HG02885 (cell line): ENCODE results near the gene DMAC2.
"Not testable (repeated sequence)": the region's sequence is repeated elsewhere in the genome, so short reads cannot be mapped to it uniquely, and the experiment has no call there.

Experiments
- ATAC-seq: cut with Tn5 transposase; IDR thresholded peaks from one replicate; pipeline ENCODE4 v1.9.1; 2021; ENCODE audit warnings: mild to moderate bottlenecking; ENCODE audit not compliant: unreplicated experiment, poor library complexity

Gene DMAC2

DNA sequence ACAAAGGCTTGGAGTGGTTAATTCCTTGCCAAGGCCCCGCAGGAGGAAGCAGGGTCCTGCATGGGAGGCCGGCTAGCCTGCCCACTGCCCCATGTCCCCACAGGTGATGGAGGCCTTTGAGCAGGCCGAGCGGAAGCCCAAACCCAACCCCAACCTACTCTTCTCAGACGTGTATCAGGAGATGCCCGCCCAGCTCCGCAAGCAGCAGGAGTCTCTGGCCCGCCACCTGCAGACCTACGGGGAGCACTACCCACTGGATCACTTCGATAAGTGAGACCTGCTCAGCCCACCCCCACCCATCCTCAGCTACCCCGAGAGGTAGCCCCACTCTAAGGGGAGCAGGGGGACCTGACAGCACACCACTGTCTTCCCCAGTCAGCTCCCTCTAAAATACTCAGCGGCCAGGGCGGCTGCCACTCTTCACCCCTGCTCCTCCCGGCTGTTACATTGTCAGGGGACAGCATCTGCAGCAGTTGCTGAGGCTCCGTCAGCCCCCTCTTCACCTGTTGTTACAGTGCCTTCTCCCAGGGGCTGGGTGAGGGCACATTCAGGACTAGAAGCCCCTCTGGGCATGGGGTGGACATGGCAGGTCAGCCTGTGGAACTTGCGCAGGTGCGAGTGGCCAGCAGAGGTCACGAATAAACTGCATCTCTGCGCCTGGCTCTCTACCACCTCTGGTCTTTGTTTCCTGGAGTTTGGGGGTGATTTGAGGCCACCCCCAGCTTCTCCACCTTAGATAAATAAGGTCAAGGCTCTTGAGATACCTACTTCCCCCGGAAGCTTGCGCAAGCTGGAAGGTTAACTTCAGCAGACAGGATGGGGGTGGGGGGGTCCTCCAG is 15.2 kb downstream of the DMAC2 start:
- ATAC-seq, result no peak

DNA sequence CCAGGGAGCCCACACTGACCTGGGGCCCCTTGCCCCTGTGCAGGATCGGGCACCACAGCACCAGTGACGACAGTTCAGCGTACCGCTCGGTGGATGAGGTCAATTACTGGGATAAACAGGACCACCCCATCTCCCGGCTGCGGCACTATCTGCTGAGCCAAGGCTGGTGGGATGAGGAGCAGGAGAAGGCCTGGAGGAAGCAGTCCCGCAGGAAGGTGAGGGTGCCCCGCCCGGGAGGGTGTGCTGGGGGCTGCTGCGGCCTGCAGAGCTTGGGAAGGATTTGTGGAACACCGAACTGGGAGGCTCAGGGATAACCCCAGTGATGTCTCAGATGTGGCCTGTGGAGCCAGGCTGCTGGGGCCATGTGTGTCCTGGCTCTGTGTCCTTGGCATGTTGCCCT is 16.8 kb downstream of the DMAC2 start:
- no peak for ATAC-seq

GRCh38 chr19:41422456-41422855 is 17.3 kb downstream of the DMAC2 start:
- ATAC-seq, result no peak

DNA sequence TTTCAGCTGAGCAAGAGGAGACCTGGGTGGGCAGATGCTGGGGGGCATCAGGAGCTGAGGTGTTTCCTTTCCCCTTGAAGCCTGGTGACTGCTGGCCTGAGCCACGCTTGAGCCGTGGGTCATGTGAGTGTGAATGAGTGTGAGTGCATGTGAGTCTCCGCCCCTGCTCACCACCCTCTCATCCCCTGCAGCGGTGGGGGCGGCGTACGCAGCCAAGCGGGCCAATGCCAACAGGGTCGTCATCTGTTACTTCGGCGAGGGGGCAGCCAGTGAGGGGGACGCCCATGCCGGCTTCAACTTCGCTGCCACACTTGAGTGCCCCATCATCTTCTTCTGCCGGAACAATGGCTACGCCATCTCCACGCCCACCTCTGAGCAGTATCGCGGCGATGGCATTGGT is 17.7 kb downstream of the DMAC2 start:
- ATAC-seq, result no peak

GRCh38 chr19:41421314-41421713 is 18.4 kb downstream of the DMAC2 start:
- ATAC-seq, result no peak

GRCh38 chr19:41420101-41420880 is 19.4 kb downstream of the DMAC2 start:
- ATAC-seq, result no peak

DNA sequence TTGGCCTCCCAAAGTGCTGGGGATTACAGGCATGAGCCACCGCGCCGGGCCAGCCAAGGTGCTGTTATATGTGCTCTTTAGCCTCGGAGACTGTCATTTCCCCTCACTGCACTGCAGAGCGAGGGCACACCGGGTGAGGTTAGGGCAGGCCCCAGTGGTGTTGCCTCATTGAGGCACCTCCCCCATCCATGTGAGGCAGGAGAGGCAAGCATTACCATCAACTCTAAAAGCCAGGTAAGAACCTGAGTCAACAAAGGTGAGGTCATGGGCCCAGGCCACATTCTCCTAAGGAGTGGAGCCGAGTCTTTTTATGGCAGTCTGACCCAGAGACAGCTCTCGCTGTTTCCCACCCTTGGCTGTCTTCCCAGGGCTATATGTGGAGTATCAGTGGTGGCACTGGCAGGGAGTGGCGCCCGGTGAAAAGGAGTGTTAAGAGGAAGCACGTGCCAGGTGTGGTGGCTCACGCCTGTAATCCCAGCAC is 23.5 kb downstream of the DMAC2 start:
- no peak for ATAC-seq

- no peak for ATAC-seq
Observed at GRCh38 chr19:41415154-41415571, 24.5 kb downstream of the DMAC2 start.

DNA sequence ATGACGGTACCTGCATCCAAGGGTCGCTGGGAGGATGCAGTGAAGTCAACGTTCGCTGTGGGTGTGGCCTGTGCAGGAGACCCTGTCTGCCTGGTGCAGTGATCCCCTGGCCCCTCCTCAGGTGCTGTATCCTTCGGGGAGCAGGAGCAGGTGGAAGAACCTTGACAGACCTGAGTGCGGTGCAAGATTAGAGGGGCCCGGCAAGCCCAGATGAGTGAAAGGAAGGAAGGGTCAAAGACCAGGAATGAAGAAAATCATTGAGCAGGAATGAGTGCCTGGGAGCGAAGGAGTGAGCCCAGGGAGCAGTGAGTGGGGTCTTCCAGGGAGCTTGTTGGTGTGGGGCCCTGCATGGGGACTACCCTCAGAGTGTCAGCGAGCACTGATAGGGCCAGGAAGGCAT is 25.3 kb downstream of the DMAC2 start:
- ATAC-seq, result no peak

DNA sequence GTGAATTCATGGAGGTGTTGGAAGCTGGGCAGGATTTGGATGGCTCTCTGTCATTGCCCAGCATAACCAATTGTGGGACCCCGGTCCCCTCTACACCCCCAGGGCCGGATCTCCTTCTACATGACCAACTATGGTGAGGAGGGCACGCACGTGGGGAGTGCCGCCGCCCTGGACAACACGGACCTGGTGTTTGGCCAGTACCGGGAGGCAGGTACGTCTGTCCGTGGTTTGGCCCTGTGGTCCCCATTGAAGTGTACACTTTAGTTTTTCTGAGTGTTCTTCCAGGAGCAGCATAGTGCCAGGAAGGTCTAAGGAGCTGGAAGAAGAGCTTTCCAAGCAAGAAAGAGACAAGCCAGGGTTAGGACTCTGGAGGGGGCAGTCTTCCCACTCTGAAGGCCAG is 25.8 kb downstream of the DMAC2 start:
- no peak for ATAC-seq

DNA sequence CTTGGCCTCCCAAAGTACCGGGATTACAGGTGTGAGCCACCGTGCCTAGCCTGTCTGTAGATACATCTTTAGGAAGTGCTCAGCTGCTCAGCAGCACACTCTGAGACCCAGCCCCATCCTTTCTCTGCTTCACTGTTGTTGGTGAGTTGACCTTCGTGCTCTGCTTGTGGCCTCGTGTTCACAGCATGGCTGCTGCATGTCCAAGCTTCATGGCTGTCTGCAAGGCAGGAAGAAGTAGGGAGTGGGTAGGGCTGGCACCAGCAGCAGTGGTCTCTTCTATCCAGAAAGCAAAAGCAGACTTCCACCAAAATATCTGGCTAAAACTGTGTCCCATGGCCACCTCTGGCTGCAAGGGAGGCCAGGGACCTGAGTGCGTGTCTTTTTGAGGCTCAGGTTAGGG is 26.8 kb downstream of the DMAC2 start:
- ATAC-seq, result no peak

GRCh38 chr19:41411968-41412265 is 27.8 kb downstream of the DMAC2 start:
- no peak for ATAC-seq

GRCh38 chr19:41411100-41411967 is 28.4 kb downstream of the DMAC2 start:
- no peak for ATAC-seq

- ATAC-seq, result no peak
Observed at GRCh38 chr19:41410336-41411054, 29.2 kb downstream of the DMAC2 start.

DNA sequence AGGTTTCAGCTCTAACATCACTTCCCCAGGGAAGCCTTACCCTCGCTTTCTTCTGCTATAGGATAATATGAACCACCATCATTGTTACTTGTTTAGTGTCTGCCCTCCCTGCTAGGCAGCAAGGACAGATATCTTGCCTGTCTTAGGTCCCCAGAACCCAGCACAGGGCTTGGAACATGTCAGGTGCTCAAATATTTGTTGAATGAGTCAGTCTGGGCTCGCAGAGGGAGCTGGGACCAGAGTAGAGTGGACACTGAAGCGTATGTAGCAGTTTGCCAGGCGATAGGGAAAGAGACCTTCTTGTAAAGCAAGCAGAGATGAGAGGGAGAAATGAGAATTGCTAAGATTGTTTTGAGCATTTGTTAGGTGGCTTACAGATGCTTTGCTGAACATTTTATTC is 30.4 kb downstream of the DMAC2 start:
- ATAC-seq, result no peak

- ATAC-seq, result not testable (repeated sequence)
Observed at GRCh38 chr19:41408846-41409245, 30.9 kb downstream of the DMAC2 start.

- no peak for ATAC-seq
Observed at GRCh38 chr19:41408256-41408655, 31.5 kb downstream of the DMAC2 start.

DNA sequence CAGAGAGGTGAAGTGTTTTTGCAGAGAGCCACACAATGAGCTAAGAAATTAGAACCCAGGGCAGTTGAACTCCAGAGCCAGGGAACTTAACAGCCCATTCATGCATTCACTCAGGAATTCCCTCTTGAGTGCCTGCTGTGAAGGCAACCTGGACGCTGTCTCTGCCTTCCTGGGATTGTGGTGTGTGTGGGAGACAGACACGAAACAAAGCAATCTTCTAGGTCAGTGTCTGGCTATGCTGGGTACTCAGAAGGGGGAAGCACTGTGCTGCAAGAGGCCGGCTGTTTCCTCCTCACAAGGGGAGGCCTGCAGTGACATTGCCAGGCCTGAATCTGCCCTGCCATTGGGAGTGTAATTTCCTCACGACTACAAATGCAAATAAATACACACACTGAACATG is 32.4 kb downstream of the DMAC2 start:
- ATAC-seq, result no peak

DNA sequence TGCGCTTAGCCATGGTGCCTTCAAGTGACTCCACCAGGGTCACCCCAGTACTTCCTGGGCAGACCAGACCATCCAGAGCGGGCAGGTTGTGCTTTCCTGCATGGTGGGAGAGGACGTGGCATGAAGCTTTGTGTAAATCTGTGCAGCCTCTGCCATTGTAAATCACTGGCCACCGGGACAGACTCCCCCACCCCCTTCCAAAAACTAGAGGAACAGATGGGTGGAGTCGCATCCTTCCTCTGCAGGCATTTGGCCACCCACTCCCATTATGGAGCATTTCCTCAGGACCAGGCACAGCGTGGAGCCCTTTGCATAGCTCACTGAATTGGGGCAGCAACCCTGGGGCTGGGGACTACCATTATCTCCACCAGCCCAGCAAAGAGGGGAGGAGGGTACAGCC is 33.9 kb downstream of the DMAC2 start:
- ATAC-seq, result no peak
